GF-D8 (cell line): ENCODE data around the gene PCYT1A.
"Not testable (repeated sequence)": the region's sequence is repeated elsewhere in the genome, so short reads cannot be mapped to it uniquely, and the experiment has no call there.

Source experiments
- DNase-seq: peaks from one replicate; lab custom pipeline; 2025; lab: John Stamatoyannopoulos, UW

Gene PCYT1A

GRCh38 chr3:196214783-196215441 lies 72.6 kb downstream of the PCYT1A start:
- DNase-seq, result no peak

DNA sequence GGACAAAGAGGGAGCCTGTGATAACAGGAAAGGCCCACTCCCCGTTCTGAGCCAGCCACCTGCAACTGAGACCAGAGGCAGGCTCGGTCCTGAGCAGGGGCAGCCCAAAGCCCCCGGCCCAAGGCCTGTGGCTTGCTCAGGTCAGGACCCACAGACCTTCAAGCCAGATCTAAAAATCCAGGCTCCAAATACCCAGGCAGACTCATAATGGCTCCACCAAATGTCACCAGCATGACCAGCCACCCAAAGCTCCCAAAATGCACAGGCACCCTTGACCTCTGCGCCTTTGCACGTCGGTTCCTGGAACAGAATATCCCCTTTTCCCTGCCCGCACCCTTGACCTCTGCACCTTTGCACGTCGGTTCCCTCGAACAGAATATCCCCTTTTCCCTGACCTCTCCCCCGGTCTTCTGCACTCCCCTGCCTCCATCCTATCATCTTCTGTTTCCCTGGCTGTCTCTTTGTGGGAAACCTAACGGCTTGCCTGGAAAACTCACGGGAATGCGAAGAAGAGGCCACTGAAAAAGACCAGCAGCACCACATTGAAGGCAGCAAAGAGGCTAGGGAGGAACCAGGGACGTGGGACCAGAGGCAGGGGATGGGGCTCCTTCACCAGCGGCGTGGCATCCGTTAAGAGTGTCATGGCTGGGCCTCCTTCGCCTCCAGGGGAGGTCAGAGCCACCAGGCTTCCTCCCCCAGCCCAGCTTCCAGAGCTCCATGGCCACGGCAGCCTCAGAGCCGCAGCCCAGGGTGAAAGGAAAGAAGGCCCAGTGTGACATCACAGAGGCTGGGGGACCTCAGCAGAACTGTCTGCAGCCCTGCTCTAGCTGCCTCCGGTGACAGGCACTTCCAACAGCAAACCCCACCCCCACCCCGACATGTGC lies 76.6 kb downstream of the PCYT1A start, which contains the start of gene ZDHHC19:
TSS of gene ZDHHC19 (minus strand) at position 728 of the 884 bp plus-strand sequence. CDS start at position 643, 85 bp downstream.
- DNase-seq, result no peak

GRCh38 chr3:196209944-196210672 lies 77.4 kb downstream of the PCYT1A start:
- DNase-seq, result not testable (repeated sequence)

DNA sequence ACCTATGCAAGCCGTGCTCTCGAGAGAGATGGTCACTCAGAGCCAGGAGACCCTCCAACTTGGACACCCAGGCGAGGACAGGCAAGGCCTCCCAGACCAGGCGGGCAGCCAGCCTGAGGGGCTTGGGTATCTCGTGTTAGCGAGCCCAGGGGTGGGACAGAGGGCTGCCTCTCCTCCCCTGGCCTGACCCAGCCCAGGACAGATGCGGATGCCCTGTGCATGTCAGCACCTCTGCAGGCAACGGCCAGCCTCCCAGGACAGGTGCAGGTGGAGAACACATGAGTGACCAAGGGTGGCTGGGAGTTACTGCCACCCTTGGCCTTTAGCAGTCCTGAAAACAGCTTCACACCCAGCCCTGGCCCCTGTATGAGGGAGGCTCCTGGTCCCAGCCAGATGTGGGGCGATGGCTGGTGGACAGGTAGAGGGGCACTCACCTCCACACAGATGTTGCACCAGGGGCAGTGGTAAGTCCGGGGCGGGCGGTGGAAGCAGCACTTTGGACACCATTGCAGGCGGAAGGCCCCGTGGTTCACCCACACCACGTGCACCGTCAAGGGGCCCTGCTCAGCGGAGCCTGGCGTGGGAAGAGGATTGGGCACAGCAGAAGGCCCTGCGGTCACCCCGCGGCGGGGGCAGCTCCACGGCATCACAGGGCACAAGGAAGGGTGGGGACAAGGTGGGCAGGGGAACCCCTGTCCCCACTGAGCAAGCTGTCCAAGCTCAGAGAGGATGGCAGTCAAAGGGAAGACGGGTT lies 78.4 kb downstream of the PCYT1A start:
- DNase-seq, result no peak

DNA sequence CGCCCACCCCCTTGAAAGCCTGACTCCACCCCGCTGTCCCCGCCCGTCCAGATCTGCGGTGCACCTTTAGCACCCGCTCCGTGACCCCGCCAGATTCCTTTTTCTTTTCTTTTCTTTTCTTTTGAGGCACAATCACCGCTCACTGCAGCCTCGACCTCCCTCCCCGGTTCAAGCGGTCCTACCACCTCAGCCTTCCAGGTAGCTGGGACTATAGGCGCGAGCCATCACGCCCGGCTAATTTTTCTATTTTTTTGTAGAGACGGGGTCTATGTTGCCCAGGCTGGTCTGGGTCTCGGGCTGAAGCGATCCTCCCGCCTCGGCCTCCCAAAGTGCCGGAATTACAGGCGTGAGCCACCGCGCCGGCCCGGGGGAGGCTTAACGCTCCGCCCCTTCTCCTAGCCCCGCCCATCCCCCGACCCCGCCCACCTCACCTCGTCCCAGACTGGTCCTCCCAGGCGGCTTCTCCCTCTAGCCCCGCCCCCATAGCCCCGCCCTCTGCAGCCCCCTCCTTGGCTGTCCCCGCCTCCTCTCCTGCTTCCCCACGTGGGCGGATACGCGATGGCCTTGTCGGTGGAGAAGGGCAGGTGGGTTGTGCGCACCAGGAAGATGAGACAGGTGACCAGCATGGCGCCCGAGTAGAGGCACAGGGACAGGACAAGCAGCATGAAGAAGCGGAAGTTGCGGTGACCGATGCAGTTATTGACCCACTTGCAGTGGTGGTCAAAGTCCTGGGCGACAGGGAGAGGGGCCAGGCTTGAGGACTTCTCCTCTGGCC lies 79.5 kb downstream of the PCYT1A start:
- DNase-seq, result no peak

DNA sequence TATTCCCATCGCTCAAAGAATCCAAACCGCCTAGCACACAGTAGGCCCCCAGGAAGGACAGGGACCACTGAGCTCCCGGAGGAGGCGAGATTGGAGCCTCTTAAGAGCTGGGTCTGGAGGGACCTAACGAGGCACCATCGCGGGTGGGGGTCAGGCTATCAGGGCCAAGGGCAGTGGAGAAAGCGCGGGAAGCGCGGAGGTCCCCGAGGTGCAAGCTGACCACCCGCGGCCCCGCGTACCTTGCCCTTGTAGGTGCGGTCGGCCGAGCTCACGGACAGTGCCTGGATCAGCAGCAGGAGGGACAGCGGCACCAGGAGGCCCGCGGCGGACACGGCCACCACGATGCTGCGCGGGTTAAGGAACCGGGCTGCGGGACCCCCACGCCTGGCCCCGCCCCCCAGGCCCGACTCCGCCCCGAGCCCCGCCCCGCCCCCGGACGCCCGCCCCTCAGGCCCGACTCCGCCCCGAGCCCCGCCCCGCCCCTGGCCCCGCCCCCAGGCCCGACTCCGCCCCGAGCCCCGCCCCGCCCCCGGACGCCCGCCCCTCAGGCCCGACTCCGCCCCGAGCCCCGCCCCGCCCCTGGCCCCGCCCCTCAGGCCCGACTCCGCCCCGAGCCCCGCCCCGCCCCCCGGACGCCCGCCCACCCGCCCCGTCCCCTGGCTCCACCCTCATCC lies 80.2 kb downstream of the PCYT1A start:
- DNase-seq, result no peak

GRCh38 chr3:196205442-196206205 lies 81.9 kb downstream of the PCYT1A start:
- not testable (repeated sequence) for DNase-seq

- no peak for DNase-seq
Measured at GRCh38 chr3:196203846-196204245, 83.7 kb downstream of the PCYT1A start.

GRCh38 chr3:196202516-196202970 lies 85.0 kb downstream of the PCYT1A start:
- no peak for DNase-seq

DNA sequence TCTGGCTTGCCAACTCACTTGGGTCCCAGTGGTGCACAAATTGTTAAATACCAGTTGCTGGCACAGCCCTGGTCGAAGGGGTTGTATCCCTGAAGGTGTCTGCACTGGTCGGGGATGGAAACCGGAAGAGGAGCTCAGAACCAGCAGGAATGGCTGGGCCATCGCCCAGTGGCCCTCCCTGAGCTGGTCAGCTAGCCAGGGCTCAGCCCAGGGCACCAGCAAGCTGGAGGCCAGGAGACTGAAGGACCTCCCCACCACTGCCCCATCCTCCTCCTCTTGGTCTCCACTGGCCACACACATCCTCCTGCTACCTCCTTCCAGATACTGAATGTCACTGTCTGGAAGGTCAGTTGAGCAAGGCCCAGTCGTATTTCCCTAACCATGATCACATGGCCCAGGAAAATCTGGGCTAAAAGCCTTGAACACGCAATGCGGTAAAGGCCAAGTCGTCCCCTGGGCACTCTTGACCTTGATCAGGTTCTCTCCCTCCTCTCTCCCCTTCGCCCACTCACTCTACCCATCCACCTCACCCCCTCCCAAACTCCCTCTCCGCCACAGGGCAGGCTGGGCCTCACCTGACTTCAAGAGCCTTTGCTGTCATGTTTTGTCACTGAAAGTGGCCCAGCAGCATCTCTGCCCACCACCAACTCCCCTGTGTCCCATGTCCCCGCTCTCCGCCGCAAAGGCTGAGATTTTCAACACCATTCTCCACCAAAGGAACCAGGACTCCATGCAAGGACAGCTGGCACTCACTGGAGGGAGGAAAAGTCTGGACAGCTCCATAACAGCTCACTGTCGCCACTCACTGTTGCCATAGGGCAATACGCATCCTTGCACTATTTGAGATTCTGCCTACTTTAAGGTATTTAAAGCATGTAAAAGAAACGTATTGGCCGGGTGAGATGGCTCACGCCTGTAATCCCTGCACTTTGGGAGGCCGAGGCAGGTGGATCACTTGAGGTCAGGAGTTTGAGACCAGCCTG lies 88.5 kb downstream of the PCYT1A start:
- DNase-seq, result no peak

GRCh38 chr3:196198081-196198675 lies 89.3 kb downstream of the PCYT1A start:
- no peak for DNase-seq

GRCh38 chr3:196197524-196197923 lies 90.0 kb downstream of the PCYT1A start:
- no peak for DNase-seq

DNA sequence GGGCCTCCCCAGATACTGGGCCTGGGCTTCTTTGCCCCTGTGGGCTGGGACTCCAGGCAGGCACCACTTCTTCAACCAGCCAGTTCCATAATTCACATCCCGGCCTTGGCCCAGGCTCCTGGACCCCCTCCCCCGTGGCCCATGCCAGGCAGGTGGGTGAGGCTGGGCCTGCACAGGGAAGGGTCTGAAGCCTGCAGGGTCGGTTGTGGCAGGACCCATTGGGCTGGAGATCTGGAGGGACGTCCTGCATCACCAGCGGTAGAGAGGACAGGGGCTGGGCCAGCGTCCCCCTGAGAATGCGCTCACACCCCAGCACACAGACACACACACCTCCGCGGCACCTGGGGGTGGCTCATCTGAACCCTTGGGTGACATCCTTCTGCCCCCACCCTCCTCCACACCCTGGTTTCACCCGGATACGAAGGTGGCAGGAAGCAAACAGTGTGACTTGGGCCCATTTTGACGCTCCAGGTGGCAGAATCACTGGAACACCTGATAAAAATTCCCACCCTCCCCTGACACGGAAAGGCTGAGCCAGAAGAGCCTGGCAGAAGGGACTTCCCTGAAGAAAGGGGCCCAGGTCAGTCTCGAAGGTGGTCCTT lies 91.8 kb downstream of the PCYT1A start:
- DNase-seq, result no peak

DNA sequence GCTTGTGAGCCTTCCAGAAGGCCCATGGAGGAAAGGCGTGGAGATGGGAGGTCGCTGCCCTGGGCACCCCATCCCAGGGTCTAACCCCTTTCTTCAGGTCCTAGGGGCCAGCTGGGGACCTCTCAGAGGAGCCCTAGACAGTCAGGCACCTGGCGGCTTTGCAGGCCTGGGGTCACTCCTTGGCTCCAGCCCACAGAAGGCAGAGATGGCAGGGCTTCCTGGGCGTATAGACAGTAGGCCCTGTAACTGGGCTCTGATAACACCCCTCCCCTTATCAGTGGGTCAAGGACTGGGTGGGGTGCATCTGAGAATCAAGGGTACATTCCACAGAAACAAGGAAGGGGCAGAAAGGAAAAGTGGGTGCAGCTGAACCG lies 93.0 kb downstream of the PCYT1A start:
- DNase-seq, result no peak

GRCh38 chr3:196193736-196194541 lies 93.6 kb downstream of the PCYT1A start:
- DNase-seq, result no peak

GRCh38 chr3:196193133-196193735 lies 94.3 kb downstream of the PCYT1A start:
- peak; percentile 52 for DNase-seq
